NCI-H446 treated with DMSO at 0.1 percent for 48 hours (cell line): ENCODE data around the gene DCDC1.
A peak's percentile ranks its signal among the peaks of the same experiment; 100 is the strongest.
"Not testable (repeated sequence)": the region's sequence is repeated elsewhere in the genome, so short reads cannot be mapped to it uniquely, and the experiment has no call there.

Experiments
- DNase-seq: peaks from one replicate; lab custom pipeline; 2025; lab: John Stamatoyannopoulos, UW

The DCDC1 gene

DNA sequence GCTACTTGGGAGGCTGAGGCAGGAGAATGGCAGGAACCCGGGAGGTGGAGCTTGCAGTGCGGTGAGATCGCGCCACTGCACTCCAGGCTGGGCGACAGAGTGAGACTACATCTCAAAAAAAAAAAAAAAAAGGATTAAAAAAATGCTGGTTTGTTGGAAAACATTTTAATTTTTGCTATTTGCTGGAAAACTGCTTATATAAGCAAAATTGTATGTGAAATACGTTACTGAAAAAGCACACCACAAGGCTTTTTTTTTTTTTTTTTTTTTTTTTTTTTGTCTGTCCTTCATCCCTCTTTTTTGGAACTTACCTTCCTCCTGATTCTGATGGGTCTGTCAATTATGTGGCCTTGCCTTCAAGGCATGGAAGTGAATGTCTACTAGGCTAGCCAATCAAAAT lies 40.8 kb downstream of the DCDC1 start:
- no peak for DNase-seq

DNA sequence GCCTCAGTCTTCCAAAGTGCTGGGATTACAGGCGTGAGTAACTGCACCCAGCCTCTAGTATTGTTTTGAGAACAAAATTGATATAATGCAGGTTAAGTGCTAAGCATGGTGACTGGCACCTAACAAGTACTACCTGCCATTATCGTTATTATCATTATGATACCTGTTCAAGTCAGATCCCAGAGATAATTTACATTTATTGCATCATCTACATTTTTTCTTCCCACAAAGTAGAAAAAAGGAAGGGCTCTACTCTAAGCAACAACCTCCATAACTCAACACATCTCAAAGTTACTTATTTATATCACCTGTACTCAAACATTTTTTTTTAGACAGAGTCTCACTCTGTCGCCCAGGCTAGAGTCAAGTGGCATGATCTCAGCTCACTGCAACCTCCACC lies 42.1 kb downstream of the DCDC1 start:
- DNase-seq, result no peak

DNA sequence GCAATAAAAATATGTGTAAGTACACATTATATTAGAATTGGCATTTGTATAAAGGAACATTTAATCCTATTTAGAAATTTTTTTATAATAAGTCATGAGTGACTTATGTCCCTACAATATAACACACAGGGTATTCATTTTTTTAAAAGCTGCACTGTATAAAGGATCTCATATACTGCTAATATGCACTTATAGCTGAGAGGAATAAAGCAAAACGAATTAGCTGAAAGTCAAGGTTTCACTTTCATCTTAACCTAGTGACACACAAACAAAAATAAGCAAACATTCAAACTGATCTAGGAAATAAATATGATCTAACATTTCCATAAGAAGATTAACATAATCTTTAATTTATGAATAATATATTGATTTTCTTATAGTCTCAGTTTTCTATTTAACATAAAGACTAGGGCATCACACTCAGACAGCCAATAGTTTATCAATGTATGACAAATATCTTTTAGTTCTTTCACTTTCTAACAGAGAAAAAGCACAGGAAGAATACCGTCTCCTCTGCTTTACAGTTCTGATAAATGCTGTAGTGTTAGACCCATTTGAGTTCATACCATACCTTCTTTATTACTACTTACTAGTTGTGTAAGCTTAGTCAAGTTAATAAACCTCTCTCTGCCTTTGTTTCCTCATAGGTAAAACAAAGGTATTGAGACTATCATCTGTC lies 42.9 kb downstream of the DCDC1 start:
- no peak for DNase-seq

DNA sequence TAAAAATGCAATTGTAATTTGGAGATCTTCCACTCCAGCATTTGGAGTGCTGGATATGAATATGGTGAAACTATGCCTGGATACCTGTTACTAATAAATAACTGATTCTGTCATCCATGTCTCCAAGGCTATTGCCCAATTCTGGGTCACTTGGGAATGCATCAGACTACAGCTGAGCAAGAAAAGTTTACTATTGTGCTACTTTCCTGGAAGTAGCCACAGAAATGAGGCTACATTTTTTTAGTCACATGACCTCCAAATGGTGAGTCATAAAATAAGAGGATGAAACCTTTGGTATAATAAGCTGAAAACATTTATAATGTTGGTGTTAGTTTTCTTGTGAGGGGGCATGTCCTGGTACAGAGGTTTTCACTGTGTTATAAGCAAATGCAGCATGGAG lies 44.4 kb downstream of the DCDC1 start:
- DNase-seq, result no peak

DNA sequence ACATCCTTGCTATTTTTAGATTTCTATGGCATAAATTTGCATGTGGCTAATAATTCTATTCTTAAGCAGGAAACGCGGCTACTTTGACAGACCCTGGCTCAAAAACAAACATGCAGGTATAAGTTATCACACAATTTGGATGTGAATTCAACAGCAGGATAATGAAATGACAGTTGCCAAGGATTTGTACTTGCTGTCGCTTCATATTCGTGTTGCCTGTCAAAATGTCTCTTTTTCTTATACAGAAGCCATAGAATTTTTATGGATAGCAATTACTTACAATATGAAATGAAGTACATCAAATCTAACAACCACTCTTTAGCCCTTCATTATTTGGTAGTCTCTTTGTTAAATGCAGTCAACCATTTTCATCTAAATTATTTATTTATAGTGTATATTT lies 46.4 kb downstream of the DCDC1 start:
- no peak for DNase-seq

DNA sequence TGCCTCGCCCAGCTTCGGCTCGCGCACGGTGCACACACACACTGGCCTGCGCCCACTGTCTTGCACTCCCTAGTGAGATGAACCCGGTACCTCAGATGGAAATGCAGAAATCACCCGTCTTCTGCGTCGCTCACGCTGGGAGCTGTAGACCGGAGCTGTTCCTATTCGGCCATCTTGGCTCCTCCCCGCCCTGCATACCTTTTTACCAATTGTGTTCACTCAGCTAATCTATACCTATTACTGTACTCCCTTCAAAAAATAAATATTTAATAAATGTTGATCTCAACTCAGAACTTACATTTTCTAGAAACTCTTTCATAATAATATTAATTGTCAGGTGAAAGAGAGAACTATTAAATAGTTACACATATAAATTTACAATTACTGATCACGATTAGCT lies 48.0 kb downstream of the DCDC1 start:
- DNase-seq, result not testable (repeated sequence)

DNA sequence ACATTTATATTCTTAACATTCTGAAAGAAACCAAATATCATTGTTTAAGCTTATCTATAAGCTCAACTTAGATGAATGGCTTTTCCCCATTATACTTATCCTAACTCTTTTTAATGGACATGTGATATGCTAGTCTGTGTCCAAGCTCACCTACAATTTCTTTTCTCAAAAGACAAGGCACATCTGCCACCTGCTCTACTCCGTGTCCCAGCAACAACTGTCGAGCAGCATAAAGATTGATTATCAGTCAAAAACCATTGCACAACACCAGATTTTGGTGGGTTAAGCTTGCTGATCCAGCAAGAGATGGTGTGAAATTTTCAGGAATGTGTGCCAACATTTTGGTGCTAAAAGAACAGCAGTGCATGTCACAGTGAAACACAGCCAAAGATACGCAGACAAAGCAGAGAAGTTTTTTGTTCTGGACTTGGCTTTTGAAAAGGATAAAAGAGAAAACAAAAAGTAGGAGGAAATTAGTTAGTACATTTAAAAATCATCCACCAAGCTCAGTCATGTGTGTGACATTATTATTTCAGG lies 65.8 kb downstream of the DCDC1 start:
- peak; percentile 88 for DNase-seq

DNA sequence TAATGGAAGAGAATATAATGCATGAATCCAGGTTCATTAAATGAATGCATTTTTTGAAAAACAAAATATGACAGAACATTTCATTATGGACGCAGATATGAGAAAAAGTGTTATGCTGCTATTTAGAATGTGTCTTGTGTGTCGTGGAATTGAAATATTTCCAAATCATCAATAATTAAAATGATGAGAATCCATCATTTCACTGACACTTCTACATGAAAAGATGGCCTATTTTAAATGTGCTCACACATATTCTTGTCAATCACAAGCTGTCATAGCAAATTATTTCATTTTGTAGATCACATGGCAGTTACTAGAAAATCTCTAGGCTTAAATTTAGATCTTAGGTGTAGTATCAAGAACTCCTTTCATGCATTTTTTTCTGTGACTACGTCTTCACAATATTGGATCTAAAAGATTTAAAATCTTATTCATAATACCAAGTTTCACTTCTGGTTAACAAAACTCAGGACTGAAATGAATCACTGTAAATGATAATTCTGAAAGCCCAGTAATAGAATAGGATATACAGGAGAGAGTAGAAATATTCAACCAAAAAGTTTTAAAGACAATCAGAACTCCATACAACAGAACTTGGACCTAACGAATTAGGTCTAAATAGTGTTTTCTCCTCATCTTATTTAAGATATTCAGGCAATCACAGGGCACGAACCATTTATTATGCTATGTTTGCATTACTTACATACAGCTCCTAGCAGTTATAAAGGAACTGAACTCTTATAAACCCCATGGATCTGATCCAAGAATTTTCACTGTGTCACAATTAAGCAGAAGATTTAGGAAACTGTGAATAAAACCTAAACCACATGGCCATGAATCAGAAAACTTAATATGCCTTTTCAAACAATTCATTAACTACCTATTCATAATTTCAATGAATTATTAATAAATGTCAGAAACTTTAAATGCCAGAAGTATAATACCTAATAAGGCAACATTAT lies 67.7 kb downstream of the DCDC1 start:
- peak; percentile 26 for DNase-seq

DNA sequence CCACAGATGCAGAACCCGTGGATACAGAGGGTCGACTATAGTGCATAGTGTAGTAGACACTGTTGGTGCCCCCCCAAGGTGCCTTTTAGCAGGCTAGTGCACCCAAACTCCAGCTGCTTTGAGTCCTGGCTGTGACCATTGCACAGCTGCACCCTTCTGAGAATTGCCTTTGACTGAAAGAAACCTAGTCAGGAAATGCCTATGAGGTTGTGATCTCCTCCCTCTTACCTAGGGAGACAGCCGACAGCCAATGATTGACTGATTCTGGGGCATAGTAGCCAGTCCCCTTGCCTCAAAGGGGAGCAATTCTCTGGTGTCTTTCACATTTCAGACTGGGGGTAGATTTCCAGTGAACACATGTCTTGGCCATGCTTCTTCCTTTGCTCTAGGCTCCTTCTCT lies 74.2 kb downstream of the DCDC1 start:
- DNase-seq, result no peak

DNA sequence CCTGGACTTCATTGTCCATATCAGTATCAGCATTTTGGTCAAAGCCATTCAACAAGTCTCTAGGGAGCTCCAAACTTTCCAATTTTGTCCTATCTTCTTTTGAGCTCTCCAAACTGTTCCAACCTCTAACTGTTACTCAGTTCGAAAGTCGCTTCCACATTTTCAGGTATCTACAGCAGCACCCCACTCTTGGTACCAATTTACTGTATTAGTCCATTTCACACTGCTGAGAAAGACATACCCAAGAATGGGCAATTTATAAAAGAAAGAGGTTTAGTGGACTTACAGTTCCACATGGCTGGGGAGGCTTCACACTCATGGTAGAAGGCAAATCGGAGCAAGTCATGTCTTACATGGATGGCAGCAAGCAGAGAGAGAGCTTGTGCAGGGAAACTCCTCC lies 96.0 kb downstream of the DCDC1 start:
- not testable (repeated sequence) for DNase-seq

DNA sequence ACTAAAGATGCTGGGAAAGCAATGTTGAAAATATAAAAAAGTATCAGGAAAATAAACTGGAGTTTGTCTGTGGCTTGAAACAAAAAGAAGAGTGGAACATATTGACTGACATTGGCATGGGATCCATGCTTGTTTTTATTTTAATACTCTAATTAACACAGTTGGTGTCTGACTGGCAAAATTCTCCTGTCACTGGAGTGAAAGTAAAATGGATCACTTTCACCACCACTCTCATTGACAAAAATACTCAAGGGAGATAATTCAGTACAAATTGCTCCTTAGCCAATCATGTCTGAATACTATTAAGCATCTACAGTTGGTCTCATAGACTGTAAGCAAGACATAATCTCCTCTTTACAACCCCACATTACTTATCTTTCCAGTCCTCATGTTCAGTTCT lies 101.8 kb downstream of the DCDC1 start:
- DNase-seq, result no peak

DNA sequence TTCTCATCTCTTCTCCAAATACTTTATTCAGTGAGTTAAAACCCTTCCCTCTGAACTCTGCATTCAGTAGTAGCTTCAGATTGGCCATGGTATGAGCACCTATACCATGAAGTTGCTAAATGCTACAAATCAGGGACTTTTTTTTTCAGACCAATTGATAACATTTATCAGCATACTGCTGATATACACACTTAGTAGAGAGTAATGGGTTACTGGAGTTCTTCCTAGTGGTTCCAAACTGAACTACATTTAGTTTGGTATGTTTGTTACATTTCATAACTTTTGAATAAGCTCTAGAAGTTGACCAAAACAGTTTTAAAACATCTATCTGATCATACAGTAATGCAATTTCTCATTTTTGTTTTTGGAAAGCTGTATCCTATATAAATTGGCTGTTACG lies 104.7 kb downstream of the DCDC1 start:
- DNase-seq, result no peak

DNA sequence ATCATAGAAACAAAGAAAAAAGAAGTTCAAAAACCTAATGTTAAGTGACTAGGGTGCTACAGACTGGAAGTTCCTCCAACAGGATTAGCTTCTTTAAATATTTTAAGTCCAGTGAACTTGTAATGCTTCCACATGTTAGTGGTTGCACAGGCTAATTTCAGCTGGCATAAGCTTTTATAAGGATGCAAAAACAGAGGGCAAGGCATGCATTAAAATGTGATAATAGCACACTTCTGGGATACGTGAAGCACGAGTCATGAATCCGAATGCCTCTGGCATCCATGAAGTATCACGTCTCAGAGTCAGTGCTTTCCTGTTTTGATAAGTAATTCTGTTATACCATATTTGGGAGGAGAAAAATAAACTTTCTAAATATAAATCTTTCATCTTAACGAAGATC lies 106.8 kb downstream of the DCDC1 start:
- no peak for DNase-seq

DNA sequence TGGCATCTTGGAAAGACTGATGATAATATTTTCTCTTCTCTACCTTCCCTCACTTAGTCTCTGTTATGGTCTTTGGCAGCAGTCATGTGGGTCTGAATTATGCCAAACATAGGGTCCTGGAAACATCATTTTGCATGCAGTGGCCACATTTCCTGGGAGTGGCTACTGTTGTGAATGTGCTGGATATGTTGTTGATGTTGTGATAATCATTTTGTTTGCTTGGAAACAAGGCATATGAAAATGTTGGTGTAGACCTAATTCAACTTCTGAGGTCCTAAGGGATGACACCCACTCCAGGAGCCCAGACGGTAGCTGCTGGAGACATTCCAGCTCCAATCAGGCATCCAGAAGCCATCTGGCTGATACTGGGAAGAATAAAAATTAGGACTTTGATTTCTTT lies 109.7 kb downstream of the DCDC1 start:
- DNase-seq, result peak; percentile 90

DNA sequence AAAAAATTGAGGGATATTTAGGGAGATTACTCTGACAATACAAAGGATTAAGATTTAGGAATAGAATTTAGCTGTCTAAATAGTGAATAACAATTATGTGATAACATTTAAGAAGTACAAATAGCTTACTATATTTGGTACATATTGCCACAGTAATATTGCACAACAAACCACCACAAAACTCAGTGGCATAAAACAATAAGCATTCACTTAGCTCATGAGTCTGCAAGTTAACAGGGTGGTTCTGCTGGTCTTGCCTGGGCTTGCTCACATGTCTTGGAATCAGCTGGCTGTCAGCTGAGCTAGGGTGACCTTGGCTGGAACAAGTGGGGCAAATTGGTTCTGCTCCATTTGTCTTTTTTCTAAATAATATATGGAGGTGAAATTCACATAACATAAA lies 115.1 kb downstream of the DCDC1 start:
- no peak for DNase-seq

DNA sequence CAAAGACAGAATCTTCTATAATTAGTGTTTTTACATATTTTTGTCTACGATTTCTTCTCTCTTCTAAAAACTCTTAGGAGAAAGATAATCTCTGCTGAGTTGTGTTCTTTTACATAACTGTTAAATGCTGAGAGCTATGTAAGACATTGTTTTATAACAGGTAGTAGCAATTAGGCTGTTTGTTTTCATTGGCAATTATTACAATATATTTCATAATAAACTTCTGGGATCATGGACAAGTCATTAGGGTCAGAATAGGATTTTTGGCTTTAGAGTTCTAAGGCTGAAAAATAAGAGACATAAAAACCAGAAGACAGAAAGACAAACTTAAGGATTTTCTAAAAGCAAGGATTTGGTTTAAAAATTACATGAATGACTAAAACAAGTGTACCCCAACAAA lies 120.8 kb downstream of the DCDC1 start:
- DNase-seq, result no peak

DNA sequence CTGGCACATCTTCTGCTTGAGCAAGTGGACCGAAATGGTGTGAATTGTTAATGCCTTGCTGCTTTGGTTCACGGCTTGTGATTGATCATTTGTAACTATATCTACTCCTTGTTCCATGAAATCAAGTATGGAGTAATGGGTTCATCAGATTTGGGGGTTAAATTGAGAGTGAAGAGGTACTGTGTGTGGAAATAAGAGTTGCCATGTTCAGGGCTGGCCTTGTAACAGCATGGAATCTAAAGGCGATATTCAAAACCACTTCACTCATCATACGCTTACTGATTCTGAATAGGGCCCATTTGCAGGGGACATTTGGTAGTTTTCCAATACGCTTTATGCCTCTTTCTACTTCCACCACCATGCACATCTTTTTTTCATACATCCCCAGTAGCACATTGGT lies 122.2 kb downstream of the DCDC1 start:
- peak; percentile 56 for DNase-seq

DNA sequence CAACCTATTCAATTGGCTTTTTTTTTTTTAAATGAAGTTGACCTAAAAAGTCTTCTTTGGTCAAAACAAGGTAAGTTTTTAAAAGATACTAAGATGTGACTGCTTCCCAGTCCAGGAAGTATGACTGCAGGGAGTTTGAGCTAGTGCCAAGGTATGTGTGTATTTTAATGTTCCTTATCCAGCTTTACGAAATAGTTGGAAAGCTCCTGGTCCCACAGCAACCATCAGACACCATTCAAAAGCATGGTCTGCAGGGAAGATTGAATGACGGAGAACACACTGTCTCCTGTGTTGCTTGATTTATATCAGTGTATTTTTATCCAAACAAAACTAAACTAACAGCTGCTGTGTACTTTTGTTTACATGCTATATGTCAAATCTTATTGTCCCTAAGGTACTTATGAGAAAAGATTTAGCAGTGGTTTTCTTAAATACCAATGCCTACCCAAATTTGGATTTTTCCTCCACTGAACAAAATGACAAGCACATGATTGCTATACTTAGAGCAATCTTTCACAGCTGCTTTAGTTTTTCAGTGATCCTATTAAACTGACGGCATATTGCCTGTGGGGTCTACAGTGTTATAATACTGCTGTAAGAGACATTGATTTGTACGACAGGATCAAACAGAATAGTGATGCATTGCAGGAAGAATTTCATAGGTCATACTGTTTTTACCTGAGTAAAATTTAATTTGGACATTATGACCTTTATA lies 122.9 kb downstream of the DCDC1 start:
- DNase-seq, result peak; percentile 58

DNA sequence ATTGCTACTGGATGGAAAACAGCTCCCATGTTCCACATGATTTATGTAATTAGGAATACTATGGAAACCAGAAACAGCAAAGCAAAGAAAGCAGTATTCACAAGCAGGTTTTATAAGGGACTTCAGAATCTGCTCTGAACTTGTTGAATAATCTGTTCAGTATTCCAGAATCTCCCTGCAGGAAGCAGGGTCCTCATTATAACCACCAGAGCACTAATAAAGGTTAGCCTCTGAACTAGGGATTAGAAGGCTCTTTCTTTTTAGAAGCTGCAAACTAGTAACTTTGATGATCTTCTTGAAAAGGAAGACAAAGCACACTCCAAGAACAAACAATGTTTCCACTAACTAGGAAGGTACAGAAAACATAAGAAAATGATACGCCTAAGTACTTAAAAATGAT lies 125.8 kb downstream of the DCDC1 start:
- DNase-seq, result no peak

DNA sequence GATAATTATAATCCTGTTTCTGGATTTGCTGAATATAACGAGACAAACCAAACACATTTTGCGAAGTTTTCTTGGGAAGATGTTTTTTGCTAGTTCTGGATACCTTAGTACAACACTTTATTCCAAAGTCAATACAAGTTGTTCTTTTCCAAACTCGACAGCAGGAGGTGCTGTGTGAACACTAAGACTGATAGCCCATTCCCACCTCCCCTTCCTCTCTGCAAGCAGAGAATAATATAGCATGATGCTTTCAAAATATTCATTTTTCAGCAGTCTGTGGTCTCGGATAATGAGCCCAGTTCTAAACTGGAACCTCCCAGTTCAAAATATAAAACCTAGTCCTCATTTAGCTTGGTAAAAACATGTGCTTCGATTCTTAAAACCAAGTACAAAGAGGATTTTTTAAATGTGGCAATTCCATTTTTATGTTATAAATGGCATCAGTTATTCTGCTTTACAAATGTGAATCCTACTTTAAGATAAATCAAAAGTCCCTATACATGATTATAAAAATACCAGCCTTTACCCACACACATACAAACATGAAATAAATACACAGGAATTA lies 129.1 kb downstream of the DCDC1 start:
- peak; percentile 85 for DNase-seq

DNA sequence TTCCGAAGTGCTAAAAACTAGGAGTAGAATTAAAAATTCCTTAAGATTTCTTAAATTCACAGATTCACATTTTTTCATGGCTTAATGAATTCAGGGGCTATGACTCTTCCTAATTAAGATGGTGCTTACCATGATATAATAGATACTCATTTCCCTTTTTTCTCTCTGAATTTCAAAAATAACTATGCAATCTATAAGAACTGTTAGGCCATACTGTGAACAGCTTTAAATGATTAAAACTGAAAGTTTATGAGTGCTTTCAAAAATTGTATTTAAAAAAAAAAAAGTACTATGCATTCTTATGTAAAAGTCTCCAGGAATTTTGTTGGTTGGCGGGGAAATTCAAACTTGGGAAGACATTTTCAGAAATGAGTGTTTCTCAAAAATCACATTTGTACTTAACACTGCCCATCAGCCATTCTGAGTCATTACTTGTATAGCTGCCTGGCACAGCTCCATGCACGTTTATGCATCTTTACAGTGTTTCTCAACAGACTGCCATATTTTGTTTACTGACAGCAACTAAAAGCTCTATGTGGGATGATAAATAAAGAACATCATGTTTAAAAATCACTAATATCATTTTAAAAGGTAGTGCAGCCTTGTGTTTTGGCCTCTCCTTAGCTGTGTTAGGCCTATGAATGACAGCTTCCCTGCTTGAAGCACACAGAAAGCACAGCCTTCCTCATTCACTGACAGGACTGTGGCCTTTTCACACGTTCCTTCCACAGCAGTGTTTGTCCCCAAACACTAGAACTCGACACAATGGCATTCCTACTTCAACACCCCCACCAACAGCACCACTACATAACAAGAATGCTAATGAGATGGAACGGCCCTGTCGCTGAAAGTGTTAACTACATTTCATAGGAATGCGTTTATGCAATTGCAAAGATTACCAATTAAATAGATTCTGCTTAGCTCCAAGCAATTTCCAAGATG lies 131.4 kb downstream of the DCDC1 start:
- DNase-seq, result peak; percentile 77
